Measurements from ENCODE around the gene TEPSIN. TPM values are rescaled to one million over a fixed set of nuclear protein-coding genes. Genes with fewer than 3 reads are reported as not detected.

Gene TEPSIN, protein sequence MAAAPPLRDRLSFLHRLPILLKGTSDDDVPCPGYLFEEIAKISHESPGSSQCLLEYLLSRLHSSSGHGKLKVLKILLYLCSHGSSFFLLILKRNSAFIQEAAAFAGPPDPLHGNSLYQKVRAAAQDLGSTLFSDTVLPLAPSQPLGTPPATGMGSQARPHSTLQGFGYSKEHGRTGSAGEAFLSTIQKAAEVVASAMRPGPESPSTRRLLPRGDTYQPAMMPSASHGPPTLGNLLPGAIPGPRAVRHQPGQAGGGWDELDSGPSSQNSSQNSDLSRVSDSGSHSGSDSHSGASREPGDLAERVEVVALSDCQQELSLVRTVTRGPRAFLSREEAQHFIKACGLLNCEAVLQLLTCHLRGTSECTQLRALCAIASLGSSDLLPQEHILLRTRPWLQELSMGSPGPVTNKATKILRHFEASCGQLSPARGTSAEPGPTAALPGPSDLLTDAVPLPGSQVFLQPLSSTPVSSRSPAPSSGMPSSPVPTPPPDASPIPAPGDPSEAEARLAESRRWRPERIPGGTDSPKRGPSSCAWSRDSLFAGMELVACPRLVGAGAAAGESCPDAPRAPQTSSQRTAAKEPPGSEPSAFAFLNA
- 5.2 TPM for total RNA-seq

DNA sequence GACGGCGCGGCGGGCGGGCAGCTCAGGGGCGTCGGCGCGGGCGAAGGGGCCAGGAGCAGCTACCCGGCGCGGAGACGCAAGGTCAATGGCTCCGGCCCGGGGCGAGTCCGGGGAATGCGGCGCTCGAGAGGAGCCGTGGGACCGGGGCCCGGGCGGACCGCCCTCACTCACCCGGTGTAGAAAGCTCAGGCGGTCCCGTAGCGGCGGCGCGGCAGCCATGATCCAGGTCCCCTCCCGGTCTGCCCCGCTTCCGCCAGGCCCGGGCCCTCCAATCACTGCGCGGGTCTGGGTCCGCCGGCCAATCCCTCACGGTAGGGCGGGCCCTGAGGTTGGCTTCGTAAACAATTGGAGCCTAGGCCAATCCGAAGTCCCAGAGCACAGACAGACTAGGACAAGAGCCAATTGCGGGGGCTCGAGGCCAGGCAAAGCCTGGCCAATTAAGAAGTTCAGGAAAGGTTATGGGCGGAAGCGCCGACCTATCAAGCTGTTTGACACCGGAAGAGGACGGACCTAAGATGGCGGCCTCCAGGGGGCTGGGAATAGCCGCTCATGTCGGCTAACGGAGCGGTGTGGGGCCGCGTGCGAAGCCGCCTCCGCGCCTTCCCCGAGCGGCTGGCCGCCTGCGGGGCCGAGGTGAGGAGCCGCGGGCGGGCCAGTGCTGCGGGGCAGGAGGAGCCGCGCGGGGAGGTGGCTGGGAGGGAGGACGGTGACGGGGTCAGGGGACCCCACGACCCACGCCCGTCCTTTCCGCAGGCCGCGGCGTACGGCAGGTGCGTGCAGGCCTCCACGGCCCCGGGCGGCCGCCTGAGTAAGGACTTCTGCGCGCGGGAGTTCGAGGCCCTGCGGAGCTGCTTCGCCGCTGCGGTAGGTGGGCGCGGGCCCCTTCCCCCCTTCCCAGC is at the start of gene TEPSIN, which contains the start of gene NDUFAF8:
Gene TEPSIN, minus strand, starts transcription at position 241 of the 899 bp plus-strand sequence. Its CDS starts 22 bp downstream, at position 219.
Gene NDUFAF8, plus strand, starts transcription at position 504 of the 899 bp plus-strand sequence. Its CDS starts 46 bp downstream, at position 550.
- peak within 1 kb of the TSS; percentile 89 to 95 (median 91) for H3K4me3 ChIP-seq (ENCODE audit: low read length in 3 of 3)
- peak within 1 kb of the TSS; percentile 85 to 93 (median 92) for H3K9ac ChIP-seq (ENCODE audit: low read depth in 1 of 3, low read length in 3 of 3)
- H3K27me3 ChIP-seq (ENCODE audit: control insufficient read depth in 3 of 3, insufficient read depth in 3 of 3, low read length in 3 of 3): no peaks in the 10 kb centered on the region
- peak within 1 kb of the TSS; percentile 65 for H3K27ac ChIP-seq (ENCODE audit: low read depth, low read length)
- H3K36me3 ChIP-seq (ENCODE audit: control insufficient read depth in 3 of 3, insufficient read depth in 3 of 3, low read length in 3 of 3): peaks cover 5 to 12% (median 10%) of the 10 kb centered on the region in 3 donors
- no peaks in the 10 kb centered on the region for H3K9me3 ChIP-seq (ENCODE audit: control insufficient read depth in 3 of 3, low read length in 3 of 3)
- peaks cover 21 to 34% (median 28%) of the 10 kb centered on the region in 3 donors for H3K4me1 ChIP-seq (ENCODE audit: control insufficient read depth in 3 of 3, insufficient read depth in 3 of 3, low read length in 3 of 3)

- peaks cover 15 to 24% (median 18%) of the 10 kb centered on the region in 3 donors for H3K36me3 ChIP-seq (ENCODE audit: control insufficient read depth in 3 of 3, insufficient read depth in 3 of 3, low read length in 3 of 3)
Measured at GRCh38 chr17:81287741-81288430, 49.0 kb upstream of the TEPSIN start.

GRCh38 chr17:81287152-81287551 is 48.3 kb upstream of the TEPSIN start:
- H3K27ac ChIP-seq (ENCODE audit: low read depth, low read length): no peak overlapping the region
- H3K4me3 ChIP-seq (ENCODE audit: low read length in 3 of 3): no peak overlapping the region
- H3K4me1 ChIP-seq (ENCODE audit: control insufficient read depth in 3 of 3, insufficient read depth in 3 of 3, low read length in 3 of 3): peaks cover 15 to 31% (median 18%) of the 10 kb centered on the region in 3 donors

More at GRCh38 chr17:81287741-81288430, 49.0 kb upstream of the TEPSIN start:
- H3K9me3 ChIP-seq (ENCODE audit: control insufficient read depth in 3 of 3, low read length in 3 of 3): no peaks in the 10 kb centered on the region
- H3K4me3 ChIP-seq (ENCODE audit: low read length in 3 of 3): no peak overlapping the region
- no peak overlapping the region for H3K27ac ChIP-seq (ENCODE audit: low read depth, low read length)
- peaks cover 17 to 35% (median 18%) of the 10 kb centered on the region in 3 donors for H3K4me1 ChIP-seq (ENCODE audit: control insufficient read depth in 3 of 3, insufficient read depth in 3 of 3, low read length in 3 of 3)
- no peaks in the 10 kb centered on the region for H3K27me3 ChIP-seq (ENCODE audit: control insufficient read depth in 3 of 3, insufficient read depth in 3 of 3, low read length in 3 of 3)
- no peak overlapping the region for H3K9ac ChIP-seq (ENCODE audit: low read depth in 1 of 3, low read length in 3 of 3)

GRCh38 chr17:81286491-81287145 is 47.8 kb upstream of the TEPSIN start:
- Histone ChIP-seq H3K9me3 (ENCODE audit: control insufficient read depth in 3 of 3, low read length in 3 of 3) (no peaks in the 10 kb centered on the region), H3K9ac (ENCODE audit: low read depth in 1 of 3, low read length in 3 of 3) (peak overlapping the region in 2 of 3 donors; percentile 23 to 50), H3K36me3 (ENCODE audit: control insufficient read depth in 3 of 3, insufficient read depth in 3 of 3, low read length in 3 of 3) (peaks cover 23 to 31% (median 27%) of the 10 kb centered on the region in 3 donors), H3K27me3 (ENCODE audit: control insufficient read depth in 3 of 3, insufficient read depth in 3 of 3, low read length in 3 of 3) (no peaks in the 10 kb centered on the region), H3K4me3 (ENCODE audit: low read length in 3 of 3) (no peak overlapping the region), H3K4me1 (ENCODE audit: control insufficient read depth in 3 of 3, insufficient read depth in 3 of 3, low read length in 3 of 3) (peaks cover 14 to 29% (median 16%) of the 10 kb centered on the region in 3 donors), H3K27ac (ENCODE audit: low read depth, low read length) (peak overlapping the region; percentile 65)

More at GRCh38 chr17:81287152-81287551, 48.3 kb upstream of the TEPSIN start:
- H3K9ac ChIP-seq (ENCODE audit: low read depth in 1 of 3, low read length in 3 of 3): no peak overlapping the region
- peaks cover 18 to 31% (median 21%) of the 10 kb centered on the region in 3 donors for H3K36me3 ChIP-seq (ENCODE audit: control insufficient read depth in 3 of 3, insufficient read depth in 3 of 3, low read length in 3 of 3)
- no peaks in the 10 kb centered on the region for H3K27me3 ChIP-seq (ENCODE audit: control insufficient read depth in 3 of 3, insufficient read depth in 3 of 3, low read length in 3 of 3)
- no peaks in the 10 kb centered on the region for H3K9me3 ChIP-seq (ENCODE audit: control insufficient read depth in 3 of 3, low read length in 3 of 3)

- H3K36me3 ChIP-seq (ENCODE audit: control insufficient read depth in 3 of 3, insufficient read depth in 3 of 3, low read length in 3 of 3): peaks cover 23 to 31% (median 29%) of the 10 kb centered on the region in 3 donors
- no peaks in the 10 kb centered on the region for H3K9me3 ChIP-seq (ENCODE audit: control insufficient read depth in 3 of 3, low read length in 3 of 3)
- no peaks in the 10 kb centered on the region for H3K27me3 ChIP-seq (ENCODE audit: control insufficient read depth in 3 of 3, insufficient read depth in 3 of 3, low read length in 3 of 3)
- peak overlapping the region in 1 of 3 donors; percentile 37 for H3K4me3 ChIP-seq (ENCODE audit: low read length in 3 of 3)
- H3K4me1 ChIP-seq (ENCODE audit: control insufficient read depth in 3 of 3, insufficient read depth in 3 of 3, low read length in 3 of 3): peaks cover 11 to 26% (median 14%) of the 10 kb centered on the region in 3 donors
- H3K9ac ChIP-seq (ENCODE audit: low read depth in 1 of 3, low read length in 3 of 3): peak overlapping the region in 2 of 3 donors; percentile 23 to 50
- H3K27ac ChIP-seq (ENCODE audit: low read depth, low read length): peak overlapping the region; percentile 65
Measured at GRCh38 chr17:81285894-81286293, 47.0 kb upstream of the TEPSIN start.

- Histone ChIP-seq H3K9me3 (ENCODE audit: control insufficient read depth in 3 of 3, low read length in 3 of 3) (no peaks in the 10 kb centered on the region), H3K9ac (ENCODE audit: low read depth in 1 of 3, low read length in 3 of 3) (peak overlapping the region in 2 of 3 donors; percentile 20 to 45), H3K27me3 (ENCODE audit: control insufficient read depth in 3 of 3, insufficient read depth in 3 of 3, low read length in 3 of 3) (no peaks in the 10 kb centered on the region), H3K27ac (ENCODE audit: low read depth, low read length) (peak overlapping the region; percentile 65), H3K4me3 (ENCODE audit: low read length in 3 of 3) (peak overlapping the region; percentile 37 to 58 (median 52)), H3K36me3 (ENCODE audit: control insufficient read depth in 3 of 3, insufficient read depth in 3 of 3, low read length in 3 of 3) (peaks cover 23 to 32% (median 31%) of the 10 kb centered on the region in 3 donors), H3K4me1 (ENCODE audit: control insufficient read depth in 3 of 3, insufficient read depth in 3 of 3, low read length in 3 of 3) (peaks cover 11 to 26% (median 14%) of the 10 kb centered on the region in 3 donors)
Measured at GRCh38 chr17:81285179-81285878, 46.5 kb upstream of the TEPSIN start.

- Histone ChIP-seq H3K4me3 (ENCODE audit: low read length in 3 of 3) (no peak overlapping the region), H3K27me3 (ENCODE audit: control insufficient read depth in 3 of 3, insufficient read depth in 3 of 3, low read length in 3 of 3) (no peaks in the 10 kb centered on the region), H3K9me3 (ENCODE audit: control insufficient read depth in 3 of 3, low read length in 3 of 3) (no peaks in the 10 kb centered on the region), H3K36me3 (ENCODE audit: control insufficient read depth in 3 of 3, insufficient read depth in 3 of 3, low read length in 3 of 3) (peaks cover 20 to 38% (median 28%) of the 10 kb centered on the region in 3 donors), H3K4me1 (ENCODE audit: control insufficient read depth in 3 of 3, insufficient read depth in 3 of 3, low read length in 3 of 3) (peaks cover 11 to 21% (median 14%) of the 10 kb centered on the region in 3 donors), H3K9ac (ENCODE audit: low read depth in 1 of 3, low read length in 3 of 3) (no peak overlapping the region), H3K27ac (ENCODE audit: low read depth, low read length) (no peak overlapping the region)
Measured at GRCh38 chr17:81282876-81283275, 44.0 kb upstream of the TEPSIN start.

DNA sequence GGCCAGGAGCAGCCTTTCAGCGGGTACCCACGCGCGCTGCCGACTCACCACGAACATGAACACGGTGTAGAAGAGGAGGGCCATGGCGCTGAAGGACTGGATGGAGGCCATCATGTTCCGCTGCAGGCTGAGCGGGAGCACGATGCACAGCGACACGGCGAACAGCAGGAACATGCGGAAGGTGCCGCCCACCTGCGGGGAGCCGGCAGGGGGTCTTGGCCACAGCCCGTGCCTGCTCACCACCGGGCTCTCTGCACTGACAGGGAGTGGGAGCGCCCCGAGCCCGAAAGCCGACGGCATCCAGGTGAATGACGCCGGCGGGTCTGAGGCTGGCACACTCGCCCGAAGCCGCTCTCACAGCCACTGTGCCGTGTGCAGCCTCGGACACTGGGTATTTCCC is 43.3 kb upstream of the TEPSIN start:
- Histone ChIP-seq H3K9me3 (ENCODE audit: control insufficient read depth in 3 of 3, low read length in 3 of 3) (no peaks in the 10 kb centered on the region), H3K27me3 (ENCODE audit: control insufficient read depth in 3 of 3, insufficient read depth in 3 of 3, low read length in 3 of 3) (no peaks in the 10 kb centered on the region), H3K4me1 (ENCODE audit: control insufficient read depth in 3 of 3, insufficient read depth in 3 of 3, low read length in 3 of 3) (peaks cover 11 to 14% (median 14%) of the 10 kb centered on the region in 3 donors), H3K27ac (ENCODE audit: low read depth, low read length) (no peak overlapping the region), H3K9ac (ENCODE audit: low read depth in 1 of 3, low read length in 3 of 3) (no peak overlapping the region), H3K4me3 (ENCODE audit: low read length in 3 of 3) (no peak overlapping the region), H3K36me3 (ENCODE audit: control insufficient read depth in 3 of 3, insufficient read depth in 3 of 3, low read length in 3 of 3) (peaks cover 19 to 40% (median 30%) of the 10 kb centered on the region in 3 donors)
